DOHH2 (cell line): ENCODE measurements around the gene CELSR3.

ENCODE experiments used
- H3F3A ChIP-seq: fragments of 200-600 bp; sonication (generic), shearing (Covaris generic); 2 replicates; pipeline ENCODE4 v1.6.0; 2016; ENCODE audit warnings: antibody characterized with exemption, mild to moderate bottlenecking; ENCODE audit not compliant: control insufficient read depth, insufficient read depth
- H3K27ac ChIP-seq: fragments of 200-600 bp; sonication (generic); 2 replicates; pipeline ENCODE4 v1.5.1; 2014; ENCODE audit warnings: low read depth, mild to moderate bottlenecking, low read length, moderate library complexity
- H3K27me3 ChIP-seq: fragments of 200-600 bp; sonication (generic); 2 replicates; pipeline ENCODE4 v1.6.1; 2014; ENCODE audit warnings: mild to moderate bottlenecking, low read length, mixed read lengths; ENCODE audit not compliant: control insufficient read depth
- H3K36me3 ChIP-seq: fragments of 200-600 bp; sonication (generic); 2 replicates; pipeline ENCODE4 v1.6.1; 2014; ENCODE audit warnings: mild to moderate bottlenecking, low read length, moderate library complexity, mixed read lengths; ENCODE audit not compliant: control insufficient read depth
- H3K4me1 ChIP-seq: fragments of 200-600 bp; sonication (generic); 2 replicates; pipeline ENCODE4 v1.6.1; 2014; ENCODE audit warnings: mild to moderate bottlenecking, low read length, mixed read lengths; ENCODE audit not compliant: control insufficient read depth
- H3K4me2 ChIP-seq: fragments of 200-600 bp; sonication (generic); 2 replicates; pipeline ENCODE4 v1.6.0; 2014; ENCODE audit warnings: mild to moderate bottlenecking, low read length, moderate library complexity
- H3K4me3 ChIP-seq: fragments of 200-600 bp; sonication (generic); 2 replicates; pipeline ENCODE4 v1.5.1; 2014; ENCODE audit warnings: mild to moderate bottlenecking, low read length, mixed read lengths
- H3K79me2 ChIP-seq: fragments of 200-600 bp; sonication (generic); 2 replicates; pipeline ENCODE4 v1.6.1; 2014; ENCODE audit warnings: mild to moderate bottlenecking, low read length, mixed read lengths; ENCODE audit not compliant: control insufficient read depth
- H3K9me2 ChIP-seq: fragments of 200-600 bp; sonication (generic); replicated peaks from 2 replicates; pipeline ENCODE4 v1.6.1; 2014; ENCODE audit warnings: mild to moderate bottlenecking, low read length, mixed read lengths; ENCODE audit not compliant: control insufficient read depth
- H3K9me3 ChIP-seq: fragments of 200-600 bp; sonication (generic); 2 replicates; pipeline ENCODE4 v1.6.1; 2014; ENCODE audit warnings: antibody characterized with exemption, low read length, mixed read lengths; ENCODE audit not compliant: control insufficient read depth, insufficient read depth
- H4K20me1 ChIP-seq: fragments of 200-600 bp; sonication (generic); 2 replicates; pipeline ENCODE4 v1.6.0; 2014; ENCODE audit warnings: low read depth, mild to moderate bottlenecking, antibody characterized with exemption, low read length, moderate library complexity; ENCODE audit not compliant: control insufficient read depth, insufficient read depth
- EZH2phosphoT487 ChIP-seq: fragments of 200-600 bp; sonication (generic); IDR thresholded peaks from 2 replicates; pipeline ENCODE4 v1.6.1; 2017; ENCODE audit warnings: borderline replicate concordance, mild to moderate bottlenecking, antibody characterized with exemption, low read length, moderate library complexity, mixed read lengths
- TF ChIP-seq, protein P1 (sequence below): fragments of 200-600 bp; sonication (generic); IDR thresholded peaks from one replicate; pipeline ENCODE4 v1.5.1; 2014; ENCODE audit warnings: antibody characterized with exemption, mild to moderate bottlenecking, low read depth, low read length; ENCODE audit not compliant: poor library complexity, severe bottlenecking

CELSR3 gene

DNA sequence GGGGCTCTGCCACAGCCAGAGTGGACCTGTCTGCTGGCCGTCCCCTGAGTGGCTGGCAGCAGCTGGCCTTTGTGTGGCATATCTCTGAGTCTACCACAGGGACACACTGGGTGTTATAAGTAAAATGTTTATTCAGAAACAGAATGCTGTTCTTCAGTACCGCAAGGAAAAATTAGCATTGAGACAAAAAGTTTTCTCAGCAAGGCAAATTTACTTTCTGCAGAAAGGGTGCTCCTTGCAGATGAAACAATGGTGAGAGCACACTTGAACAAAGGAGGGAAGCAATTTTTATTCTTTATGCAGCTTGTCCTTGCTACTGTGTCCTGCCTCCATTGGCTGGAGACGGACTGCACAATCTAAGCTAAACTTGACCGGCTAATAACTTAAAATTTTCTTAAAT is 45.1 kb downstream of the CELSR3 start:
- no peaks in the 10 kb centered on the region for H4K20me1 ChIP-seq
- no peaks in the 10 kb centered on the region for H3K36me3 ChIP-seq
- H3F3A ChIP-seq: no peaks in the 10 kb centered on the region
- no peaks in the 10 kb centered on the region for H3K9me2 ChIP-seq
- H3K4me2 ChIP-seq: no peak overlapping the region
- H3K4me1 ChIP-seq: no peaks in the 10 kb centered on the region
- no peak overlapping the region for H3K4me3 ChIP-seq
- H3K27ac ChIP-seq: no peak overlapping the region
- H3K27me3 ChIP-seq: no peaks in the 10 kb centered on the region
- H3K9me3 ChIP-seq: peaks cover 16% of the 10 kb centered on the region
- no peak for TF ChIP-seq EZH2phosphoT487
- TF ChIP-seq, protein P1, sequence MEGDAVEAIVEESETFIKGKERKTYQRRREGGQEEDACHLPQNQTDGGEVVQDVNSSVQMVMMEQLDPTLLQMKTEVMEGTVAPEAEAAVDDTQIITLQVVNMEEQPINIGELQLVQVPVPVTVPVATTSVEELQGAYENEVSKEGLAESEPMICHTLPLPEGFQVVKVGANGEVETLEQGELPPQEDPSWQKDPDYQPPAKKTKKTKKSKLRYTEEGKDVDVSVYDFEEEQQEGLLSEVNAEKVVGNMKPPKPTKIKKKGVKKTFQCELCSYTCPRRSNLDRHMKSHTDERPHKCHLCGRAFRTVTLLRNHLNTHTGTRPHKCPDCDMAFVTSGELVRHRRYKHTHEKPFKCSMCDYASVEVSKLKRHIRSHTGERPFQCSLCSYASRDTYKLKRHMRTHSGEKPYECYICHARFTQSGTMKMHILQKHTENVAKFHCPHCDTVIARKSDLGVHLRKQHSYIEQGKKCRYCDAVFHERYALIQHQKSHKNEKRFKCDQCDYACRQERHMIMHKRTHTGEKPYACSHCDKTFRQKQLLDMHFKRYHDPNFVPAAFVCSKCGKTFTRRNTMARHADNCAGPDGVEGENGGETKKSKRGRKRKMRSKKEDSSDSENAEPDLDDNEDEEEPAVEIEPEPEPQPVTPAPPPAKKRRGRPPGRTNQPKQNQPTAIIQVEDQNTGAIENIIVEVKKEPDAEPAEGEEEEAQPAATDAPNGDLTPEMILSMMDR: no peak
- no peaks in the 10 kb centered on the region for H3K79me2 ChIP-seq

- no peak overlapping the region for H3K27ac ChIP-seq
These were observed 48.6 kb downstream of the CELSR3 start for GRCh38 chr3:48614044-48614443.

DNA sequence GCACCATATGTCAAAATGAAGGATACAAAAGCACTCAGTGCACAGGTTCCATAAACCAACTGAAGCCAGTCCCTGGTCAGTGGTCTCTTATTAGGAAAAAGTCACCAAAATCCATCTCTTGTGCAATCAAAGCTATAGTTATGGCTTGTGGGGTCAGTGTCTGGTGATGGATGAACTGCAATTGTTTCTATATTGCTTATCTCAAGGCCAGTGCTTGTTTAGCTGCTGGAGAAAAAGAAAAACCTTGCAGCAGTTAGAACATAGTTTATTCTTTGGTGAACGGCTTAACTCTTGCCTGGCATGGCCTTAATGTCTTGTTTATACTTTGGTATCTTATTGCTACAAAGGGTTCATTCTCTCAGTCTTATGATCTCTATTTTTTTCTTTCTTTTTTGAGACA is 50.4 kb downstream of the CELSR3 start:
- H3K79me2 ChIP-seq: peaks cover 24% of the 10 kb centered on the region
- peaks cover 18% of the 10 kb centered on the region for H3K36me3 ChIP-seq
- H3K4me3 ChIP-seq: no peak overlapping the region
- peaks cover 2% of the 10 kb centered on the region; the same call in 1 of the 2 replicates for H3F3A ChIP-seq
- TF ChIP-seq EZH2phosphoT487: no peak
- TF ChIP-seq, protein P1: no peak
- H4K20me1 ChIP-seq: no peaks in the 10 kb centered on the region
- H3K4me1 ChIP-seq: peaks cover 14% of the 10 kb centered on the region
- peaks cover 4% of the 10 kb centered on the region for H3K9me3 ChIP-seq
- H3K9me2 ChIP-seq: no peaks in the 10 kb centered on the region
- H3K27me3 ChIP-seq: no peaks in the 10 kb centered on the region
- no peak overlapping the region for H3K4me2 ChIP-seq
- no peak overlapping the region for H3K27ac ChIP-seq

More at GRCh38 chr3:48614044-48614443, 48.6 kb downstream of the CELSR3 start:
- TF ChIP-seq, protein P1: no peak
- no peak for TF ChIP-seq EZH2phosphoT487
- no peaks in the 10 kb centered on the region for H3K9me2 ChIP-seq
- no peak overlapping the region for H3K4me2 ChIP-seq
- peaks cover 2% of the 10 kb centered on the region; the same call in 1 of the 2 replicates for H3F3A ChIP-seq
- H3K4me3 ChIP-seq: no peak overlapping the region
- peaks cover 16% of the 10 kb centered on the region for H3K9me3 ChIP-seq
- no peaks in the 10 kb centered on the region for H4K20me1 ChIP-seq
- H3K27me3 ChIP-seq: no peaks in the 10 kb centered on the region
- H3K79me2 ChIP-seq: peaks cover 7% of the 10 kb centered on the region
- H3K4me1 ChIP-seq: peaks cover 5% of the 10 kb centered on the region
- peaks cover 3% of the 10 kb centered on the region; the same call in 1 of the 2 replicates for H3K36me3 ChIP-seq
